Astrocyte of the hippocampus (primary cell): ENCODE measurements around the gene NT5DC3.
"Not testable (repeated sequence)": the region's sequence is repeated elsewhere in the genome, so short reads cannot be mapped to it uniquely, and the experiment has no call there.

ENCODE experiments used
- DNase-seq: peaks from one replicate; pipeline ENCODE4 v3.0.0; 2011; ENCODE audit warnings: low read depth, low spot score

NT5DC3 gene

GRCh38 chr12:103855896-103856657, 15.0 kb upstream of the NT5DC3 start:
- DNase-seq: peak; percentile 27

GRCh38 chr12:103855036-103855712, 14.1 kb upstream of the NT5DC3 start:
- DNase-seq: peak; percentile 83

- no peak for DNase-seq
Observed at GRCh38 chr12:103854372-103854973, 13.4 kb upstream of the NT5DC3 start.

GRCh38 chr12:103852498-103852997, 11.5 kb upstream of the NT5DC3 start:
- peak; percentile 44 for DNase-seq

- DNase-seq: peak; percentile 62
Observed at GRCh38 chr12:103851127-103851526, 10.1 kb upstream of the NT5DC3 start.

- no peak for DNase-seq
Observed at GRCh38 chr12:103850429-103850828, 9.4 kb upstream of the NT5DC3 start.

- no peak for DNase-seq
Observed at GRCh38 chr12:103848917-103849491, 8.0 kb upstream of the NT5DC3 start.

- DNase-seq: no peak
Observed at GRCh38 chr12:103848143-103848542, 7.1 kb upstream of the NT5DC3 start.

GRCh38 chr12:103846415-103846814, 5.4 kb upstream of the NT5DC3 start:
- no peak for DNase-seq

GRCh38 chr12:103844305-103844704, 3.3 kb upstream of the NT5DC3 start:
- no peak for DNase-seq

- peak; percentile 94 for DNase-seq
Observed at GRCh38 chr12:103841690-103842584, 903 bp upstream of the NT5DC3 start.

GRCh38 chr12:103840462-103840875, 565 bp downstream of the NT5DC3 start:
- DNase-seq: peak; percentile 55

- no peak for DNase-seq
Observed at GRCh38 chr12:103839609-103840461, 1.2 kb downstream of the NT5DC3 start.

- DNase-seq: no peak
Observed at GRCh38 chr12:103839103-103839502, 1.9 kb downstream of the NT5DC3 start.

GRCh38 chr12:103838254-103838914, 2.6 kb downstream of the NT5DC3 start:
- DNase-seq: no peak

GRCh38 chr12:103836345-103836744, 4.7 kb downstream of the NT5DC3 start:
- no peak for DNase-seq

- not testable (repeated sequence) for DNase-seq
Observed at GRCh38 chr12:103835747-103836335, 5.2 kb downstream of the NT5DC3 start.

- no peak for DNase-seq
Observed at GRCh38 chr12:103834942-103835341, 6.1 kb downstream of the NT5DC3 start.

GRCh38 chr12:103833891-103834290, 7.1 kb downstream of the NT5DC3 start:
- DNase-seq: no peak
